WI38 (cell line): ENCODE results near the gene TMEM184A.
"Not testable (repeated sequence)": the region's sequence is repeated elsewhere in the genome, so short reads cannot be mapped to it uniquely, and the experiment has no call there.

Experiments used
- H3K4me3 ChIP-seq: 2 replicates; pipeline ENCODE4 v1.5.1; 2011; ENCODE audit warnings: low read depth, mild to moderate bottlenecking, control low read depth, low read length
- CTCF ChIP-seq: IDR thresholded peaks from 2 replicates; pipeline ENCODE4 v1.5.1; 2012; ENCODE audit warnings: low read depth, mild to moderate bottlenecking, control low read depth, low read length

Gene TMEM184A

GRCh38 chr7:1525409-1525808 lies 30.6 kb downstream of the TMEM184A start:
- no peak overlapping the region for H3K4me3 ChIP-seq
- TF ChIP-seq CTCF: no peak

GRCh38 chr7:1523844-1524243 lies 32.2 kb downstream of the TMEM184A start:
- TF ChIP-seq CTCF: no peak
- no peak overlapping the region for H3K4me3 ChIP-seq

DNA sequence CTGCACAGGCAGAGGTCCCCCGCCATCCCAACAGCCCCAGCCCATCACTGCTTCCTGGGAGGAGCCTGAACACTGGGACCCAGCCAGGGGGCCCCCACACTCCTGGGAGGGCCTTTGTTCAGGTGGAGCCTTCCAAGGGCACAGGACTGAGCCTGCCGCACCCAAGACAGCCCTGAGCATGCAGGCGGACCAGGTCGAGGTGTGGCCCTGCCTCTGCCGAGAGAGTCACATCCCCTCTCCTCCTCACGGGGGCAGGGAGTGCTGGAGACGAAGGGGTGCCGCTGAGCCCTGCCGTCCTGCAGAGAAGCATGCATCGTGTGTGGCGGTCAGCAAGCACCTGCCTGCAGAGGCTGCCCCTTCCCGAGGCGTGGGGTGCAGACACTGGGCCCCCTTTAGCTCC lies 32.8 kb downstream of the TMEM184A start:
- no peak overlapping the region for H3K4me3 ChIP-seq
- no peak for TF ChIP-seq CTCF

DNA sequence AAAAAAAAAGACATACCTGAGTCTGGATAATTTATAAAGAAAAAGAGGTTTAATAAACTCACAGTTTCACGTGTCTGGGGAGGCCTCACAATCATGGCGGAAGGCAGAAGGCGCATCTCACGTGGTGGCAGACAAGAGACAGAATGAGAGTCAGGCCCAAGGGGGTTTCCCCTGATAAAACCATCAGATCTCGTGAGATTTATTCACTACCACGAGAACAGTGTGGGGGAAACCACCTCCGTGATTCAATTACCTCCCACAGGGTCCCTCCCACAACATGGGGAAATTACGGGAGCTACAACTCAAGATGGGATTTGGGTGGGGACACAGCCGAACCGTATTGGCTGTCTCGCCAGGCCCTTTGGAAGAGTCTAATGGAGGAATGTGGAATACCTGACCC lies 34.5 kb downstream of the TMEM184A start:
- TF ChIP-seq CTCF: no peak
- no peak overlapping the region for H3K4me3 ChIP-seq

- no peak for TF ChIP-seq CTCF
- H3K4me3 ChIP-seq: no peak overlapping the region
Measured at GRCh38 chr7:1520539-1521234, 35.3 kb downstream of the TMEM184A start.

- not testable (repeated sequence) for H3K4me3 ChIP-seq
Measured at GRCh38 chr7:1519322-1519922, 36.6 kb downstream of the TMEM184A start.

GRCh38 chr7:1516586-1517251 lies 39.3 kb downstream of the TMEM184A start:
- no peak for TF ChIP-seq CTCF
- H3K4me3 ChIP-seq: no peak overlapping the region

- not testable (repeated sequence) for H3K4me3 ChIP-seq
Measured at GRCh38 chr7:1515509-1515967, 40.5 kb downstream of the TMEM184A start.
